Measurements from ENCODE around the gene SSC5D. TPM values are rescaled to one million over a fixed set of nuclear protein-coding genes. Genes with fewer than 3 reads are reported as not detected.

SSC5D gene
- total and polyA plus RNA-seq, 9 of the 15 experiments (the other 6 are each of a cell fraction or from before 2014, with no cell fraction given): 0.04 to 0.71 (median 0.14) TPM; not detected in 2

DNA sequence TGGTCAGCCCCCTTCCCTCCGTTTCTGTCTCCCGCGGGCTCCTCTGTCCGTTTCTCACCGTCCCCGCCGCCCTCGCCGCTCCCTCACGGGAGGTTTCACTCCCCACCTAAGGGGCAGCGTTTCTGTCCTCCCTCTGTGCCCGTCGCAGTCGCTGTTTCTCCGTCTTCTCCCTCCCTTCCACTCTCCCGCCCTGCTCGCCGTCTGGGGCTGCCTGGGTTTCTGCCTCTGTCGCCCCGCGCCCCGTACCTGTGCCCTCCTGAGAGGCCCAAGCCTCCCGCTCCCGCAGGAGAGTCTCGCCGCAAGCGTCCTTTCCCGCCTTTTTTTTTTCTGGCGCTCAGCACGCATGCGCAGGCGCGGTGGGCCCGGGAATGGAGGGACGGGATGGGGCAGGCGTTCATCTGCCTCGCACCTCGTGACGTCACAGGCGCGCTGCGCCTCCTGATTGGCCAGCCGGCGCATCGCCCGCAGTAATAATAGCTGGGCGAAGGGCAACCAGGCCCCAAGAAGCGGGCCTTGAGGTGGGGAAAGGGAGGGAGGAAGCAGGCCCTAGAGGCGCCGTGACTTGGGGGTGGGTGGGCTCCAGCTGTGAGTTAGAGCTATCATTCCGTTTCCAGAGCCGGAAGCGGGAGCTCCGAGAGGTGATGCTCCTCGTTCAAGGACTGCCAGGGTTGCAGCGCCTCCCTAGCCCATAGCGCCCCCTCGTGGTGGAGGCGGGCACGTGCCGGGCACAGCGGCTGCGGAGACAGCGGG lies 15.4 kb downstream of the SSC5D start (continued):
- TF ChIP-seq, protein P1, sequence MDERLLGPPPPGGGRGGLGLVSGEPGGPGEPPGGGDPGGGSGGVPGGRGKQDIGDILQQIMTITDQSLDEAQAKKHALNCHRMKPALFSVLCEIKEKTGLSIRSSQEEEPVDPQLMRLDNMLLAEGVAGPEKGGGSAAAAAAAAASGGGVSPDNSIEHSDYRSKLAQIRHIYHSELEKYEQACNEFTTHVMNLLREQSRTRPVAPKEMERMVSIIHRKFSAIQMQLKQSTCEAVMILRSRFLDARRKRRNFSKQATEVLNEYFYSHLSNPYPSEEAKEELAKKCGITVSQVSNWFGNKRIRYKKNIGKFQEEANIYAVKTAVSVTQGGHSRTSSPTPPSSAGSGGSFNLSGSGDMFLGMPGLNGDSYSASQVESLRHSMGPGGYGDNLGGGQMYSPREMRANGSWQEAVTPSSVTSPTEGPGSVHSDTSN (CRISPR knock-in tag; IDR thresholded peaks at IDR 0.05; ENCODE audit: low read depth): no peak
- TF ChIP-seq, protein P1 (tag; conservative IDR thresholded peaks at IDR 0.05; ENCODE audit: low read depth): no peak
- TF ChIP-seq ZNF224 (CRISPR knock-in tag; IDR thresholded peaks at IDR 0.05): peak; percentile 99
- peak; percentile 34 for TF ChIP-seq JUND (IDR thresholded peaks at IDR 0.05; ENCODE audit: borderline replicate concordance, low read depth, low read length)
- peak; percentile 32; the same call in 1 of the 3 replicates for TF ChIP-seq JUND (tag; IDR thresholded peaks at IDR 0.05; ENCODE audit: borderline replicate concordance, low read depth, low read length)
- no peak for TF ChIP-seq MTA2 (IDR thresholded peaks at IDR 0.05; ENCODE audit: low read depth)
- TF ChIP-seq ZNF121 (CRISPR knock-in tag; conservative IDR thresholded peaks at IDR 0.05): peak; percentile 72
- no peak for TF ChIP-seq ZSCAN32 (CRISPR knock-in tag; IDR thresholded peaks at IDR 0.05)
- TF ChIP-seq ZNF184 (CRISPR knock-in tag; IDR thresholded peaks at IDR 0.05): no peak
- no peak for TF ChIP-seq TCF7 (IDR thresholded peaks at IDR 0.05; ENCODE audit: borderline replicate concordance)
- TF ChIP-seq SUPT5H (IDR thresholded peaks at IDR 0.05): no peak
- TF ChIP-seq, protein P2, sequence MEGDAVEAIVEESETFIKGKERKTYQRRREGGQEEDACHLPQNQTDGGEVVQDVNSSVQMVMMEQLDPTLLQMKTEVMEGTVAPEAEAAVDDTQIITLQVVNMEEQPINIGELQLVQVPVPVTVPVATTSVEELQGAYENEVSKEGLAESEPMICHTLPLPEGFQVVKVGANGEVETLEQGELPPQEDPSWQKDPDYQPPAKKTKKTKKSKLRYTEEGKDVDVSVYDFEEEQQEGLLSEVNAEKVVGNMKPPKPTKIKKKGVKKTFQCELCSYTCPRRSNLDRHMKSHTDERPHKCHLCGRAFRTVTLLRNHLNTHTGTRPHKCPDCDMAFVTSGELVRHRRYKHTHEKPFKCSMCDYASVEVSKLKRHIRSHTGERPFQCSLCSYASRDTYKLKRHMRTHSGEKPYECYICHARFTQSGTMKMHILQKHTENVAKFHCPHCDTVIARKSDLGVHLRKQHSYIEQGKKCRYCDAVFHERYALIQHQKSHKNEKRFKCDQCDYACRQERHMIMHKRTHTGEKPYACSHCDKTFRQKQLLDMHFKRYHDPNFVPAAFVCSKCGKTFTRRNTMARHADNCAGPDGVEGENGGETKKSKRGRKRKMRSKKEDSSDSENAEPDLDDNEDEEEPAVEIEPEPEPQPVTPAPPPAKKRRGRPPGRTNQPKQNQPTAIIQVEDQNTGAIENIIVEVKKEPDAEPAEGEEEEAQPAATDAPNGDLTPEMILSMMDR (IDR thresholded peaks at IDR 0.05 in 2 of 3, conservative IDR thresholded peaks at IDR 0.05 in 1 of 3; ENCODE audit: insufficient read depth in 2 of 3, low read depth in 1 of 3, low read length in 3 of 3): peak; percentile 91 to 95 (median 95)
- peak; percentile 85 for TF ChIP-seq ETV1 (tag; conservative IDR thresholded peaks at IDR 0.05; ENCODE audit: low read depth)
- TF ChIP-seq ZNF239 (CRISPR knock-in tag; IDR thresholded peaks at IDR 0.05): no peak
- no peak for TF ChIP-seq POLR2AphosphoS2 (IDR thresholded peaks at IDR 0.05; ENCODE audit: low read length)
- TF ChIP-seq TAF7 (tag; IDR thresholded peaks at IDR 0.05): peak; percentile 33; the same call in 1 of the 2 replicates
- TF ChIP-seq ZNF174 (CRISPR knock-in tag; IDR thresholded peaks at IDR 0.05): no peak
- peak; percentile 95 for TF ChIP-seq IRF2 (CRISPR knock-in tag; IDR thresholded peaks at IDR 0.05)
- no peak for TF ChIP-seq TAF15 (IDR thresholded peaks at IDR 0.05; ENCODE audit: low read depth, low read length)
- peak in 1 of 2 experiments; percentile 97; a peak in 2 of 3 replicates for TF ChIP-seq CBX3 (IDR thresholded peaks at IDR 0.05; ENCODE audit: borderline replicate concordance in 1 of 2, low read length in 2 of 2)
- TF ChIP-seq CHCHD3 (CRISPR knock-in tag; IDR thresholded peaks at IDR 0.05): no peak
- TF ChIP-seq, protein P3, sequence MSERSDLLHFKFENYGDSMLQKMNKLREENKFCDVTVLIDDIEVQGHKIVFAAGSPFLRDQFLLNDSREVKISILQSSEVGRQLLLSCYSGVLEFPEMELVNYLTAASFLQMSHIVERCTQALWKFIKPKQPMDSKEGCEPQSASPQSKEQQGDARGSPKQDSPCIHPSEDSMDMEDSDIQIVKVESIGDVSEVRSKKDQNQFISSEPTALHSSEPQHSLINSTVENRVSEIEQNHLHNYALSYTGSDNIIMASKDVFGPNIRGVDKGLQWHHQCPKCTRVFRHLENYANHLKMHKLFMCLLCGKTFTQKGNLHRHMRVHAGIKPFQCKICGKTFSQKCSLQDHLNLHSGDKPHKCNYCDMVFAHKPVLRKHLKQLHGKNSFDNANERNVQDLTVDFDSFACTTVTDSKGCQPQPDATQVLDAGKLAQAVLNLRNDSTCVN (CRISPR knock-in tag; IDR thresholded peaks at IDR 0.05): no peak
